HG03575 (cell line): ENCODE data around the gene MAML2.

Experiments
- ATAC-seq: cut with Tn5 transposase; IDR thresholded peaks from one replicate; pipeline ENCODE4 v1.9.1; 2021; ENCODE audit not compliant: unreplicated experiment, insufficient number of reproducible peaks, low FRiP score; ENCODE audit errors: extremely low read depth

Gene MAML2

GRCh38 chr11:96052921-96053651 is 289.9 kb downstream of the MAML2 start:
- ATAC-seq: no peak

DNA sequence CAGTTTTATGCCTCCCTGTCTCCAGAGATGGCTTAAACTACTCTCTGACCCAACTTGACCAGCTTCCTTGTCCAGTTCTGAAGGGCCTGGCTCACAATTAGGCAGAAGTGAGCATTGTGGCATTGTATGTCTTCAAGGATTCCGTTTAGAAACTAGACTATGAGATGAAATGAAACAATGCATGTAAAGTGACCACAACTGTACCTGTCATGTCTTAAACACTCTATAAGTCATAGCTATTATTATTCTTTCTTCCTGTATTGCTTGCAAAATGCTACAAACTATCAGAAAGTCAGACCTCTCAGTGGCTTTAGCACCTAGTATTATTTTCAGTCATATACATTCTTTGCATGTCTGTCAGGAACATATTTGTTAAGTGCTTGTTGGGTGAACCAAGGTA is 291.2 kb downstream of the MAML2 start:
- ATAC-seq: peak; percentile 95

DNA sequence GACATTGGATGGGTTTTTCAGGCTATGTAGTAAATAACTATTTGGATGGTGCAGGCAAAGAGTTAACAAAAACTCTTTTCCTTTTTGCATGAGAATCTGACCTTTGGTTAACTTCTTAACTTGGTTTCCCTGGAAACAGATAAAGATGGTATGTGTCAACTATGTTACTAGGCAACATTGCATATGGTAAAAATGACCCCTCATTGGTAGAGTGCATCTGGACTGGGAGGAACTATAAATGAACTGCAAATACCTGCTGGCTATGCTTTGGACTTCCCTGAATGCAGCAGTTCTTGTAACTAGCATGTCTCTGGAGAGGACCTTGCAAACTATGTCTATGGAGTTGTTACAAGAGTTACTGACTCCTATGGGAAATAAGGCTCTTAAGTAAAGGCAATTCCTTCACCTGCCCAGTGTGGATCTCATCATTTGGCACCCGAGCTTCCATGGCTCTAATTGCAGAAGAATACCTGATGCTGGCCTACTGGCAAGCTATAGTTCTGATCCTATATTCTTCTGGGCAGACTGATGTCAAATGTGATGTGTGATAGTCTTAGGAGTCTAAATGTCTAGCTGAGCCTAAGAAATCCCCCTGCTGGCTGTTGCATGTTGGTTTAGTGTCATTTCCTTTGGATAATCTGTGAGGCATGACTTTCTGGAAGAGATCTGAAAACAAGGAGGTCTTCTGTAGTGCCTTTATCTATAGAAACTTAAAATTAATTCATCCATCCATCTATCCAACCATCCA is 292.4 kb downstream of the MAML2 start:
- no peak for ATAC-seq

- no peak for ATAC-seq
Measured at GRCh38 chr11:96049426-96049825, 293.6 kb downstream of the MAML2 start.

DNA sequence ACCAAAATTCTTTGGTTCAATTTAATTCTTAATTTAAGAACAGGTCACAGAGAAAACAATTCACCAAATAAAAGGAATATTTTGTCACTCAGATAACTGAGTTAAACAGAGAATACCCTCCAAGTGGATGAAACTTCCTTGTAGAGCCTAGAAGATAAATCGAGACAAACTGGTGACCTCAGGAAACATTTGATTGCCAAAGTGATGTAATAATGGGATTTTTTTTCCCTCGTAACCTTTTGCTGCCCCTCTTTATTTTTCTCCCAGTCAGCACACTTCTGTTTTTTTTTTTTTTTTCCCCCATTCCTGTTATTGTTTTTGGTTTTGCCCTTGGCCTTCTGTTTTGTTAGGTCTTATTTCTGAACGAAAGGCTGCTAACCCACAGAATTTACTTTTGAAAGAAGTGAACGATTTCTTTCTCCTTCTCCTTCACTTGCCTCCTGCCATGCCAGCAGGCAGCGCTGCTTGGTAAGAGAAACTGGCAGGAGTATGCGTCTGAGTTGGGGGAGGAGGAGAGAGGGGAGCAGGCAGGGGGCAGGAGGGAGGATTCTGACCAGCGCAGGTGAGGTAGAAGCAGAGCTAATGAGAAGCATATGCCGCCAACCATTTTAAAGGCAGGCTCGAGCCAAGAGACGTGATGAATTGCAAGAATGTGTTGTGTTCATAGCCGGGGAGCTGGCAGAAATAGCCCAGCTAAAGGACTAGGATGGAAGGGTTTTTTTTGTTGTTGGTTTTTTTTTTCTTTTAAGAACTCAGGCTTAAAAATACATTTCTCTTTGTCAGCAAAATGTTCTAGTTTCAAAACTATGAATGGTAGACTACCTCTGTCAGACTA is 297.2 kb downstream of the MAML2 start:
- no peak for ATAC-seq

- no peak for ATAC-seq
Measured at GRCh38 chr11:96044747-96045146, 298.2 kb downstream of the MAML2 start.

GRCh38 chr11:96044311-96044710 is 298.7 kb downstream of the MAML2 start:
- ATAC-seq: no peak

GRCh38 chr11:96043291-96043690 is 299.7 kb downstream of the MAML2 start:
- no peak for ATAC-seq

GRCh38 chr11:96038046-96038445 is 304.9 kb downstream of the MAML2 start:
- ATAC-seq: no peak

DNA sequence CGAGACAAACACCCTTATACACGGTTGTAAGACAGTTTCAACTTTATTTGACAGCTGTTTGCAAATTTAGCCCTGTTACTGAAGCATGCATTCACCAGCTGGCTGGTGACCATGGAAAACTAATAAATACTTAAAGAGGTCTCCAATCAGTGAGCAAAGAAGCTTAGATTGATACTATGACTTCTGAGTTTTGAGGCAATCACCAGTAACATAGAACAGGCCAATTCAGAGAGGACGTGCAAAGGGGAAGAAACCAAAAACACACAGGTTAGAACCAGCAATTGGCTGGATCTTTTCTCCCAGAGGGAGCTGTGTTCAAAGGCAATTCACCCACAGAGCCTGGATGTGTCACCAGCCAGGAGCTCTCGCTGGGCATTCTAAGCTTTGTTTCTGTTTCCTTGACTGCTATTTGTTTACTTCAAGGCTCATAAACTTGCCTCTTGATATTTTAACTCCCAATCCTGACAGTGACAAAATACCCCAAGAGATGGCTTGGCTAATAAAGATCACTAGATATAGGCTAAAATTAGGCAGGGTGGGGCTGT is 305.5 kb downstream of the MAML2 start:
- ATAC-seq: no peak

DNA sequence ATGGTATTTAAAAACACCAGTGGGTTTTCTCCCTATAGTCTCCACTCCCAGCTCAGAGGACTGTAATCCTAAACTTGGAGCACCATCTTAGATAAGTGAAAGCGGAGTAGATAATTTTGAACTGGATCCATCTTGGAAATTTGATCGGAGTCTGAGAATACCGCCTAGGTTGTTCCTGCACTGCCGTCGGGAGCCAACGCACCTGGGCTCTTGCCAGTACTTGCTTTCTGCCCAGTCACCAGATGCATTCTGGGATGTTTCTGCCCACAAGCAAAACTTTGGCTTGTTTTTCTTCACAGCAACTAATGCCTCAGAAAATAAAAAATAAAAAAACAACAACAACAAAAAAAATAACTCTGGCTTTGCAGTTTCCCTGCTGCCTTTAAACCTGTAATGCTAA is 306.1 kb downstream of the MAML2 start:
- no peak for ATAC-seq

GRCh38 chr11:96035740-96036078 is 307.3 kb downstream of the MAML2 start:
- ATAC-seq: no peak

GRCh38 chr11:96035031-96035739 is 307.8 kb downstream of the MAML2 start:
- no peak for ATAC-seq

DNA sequence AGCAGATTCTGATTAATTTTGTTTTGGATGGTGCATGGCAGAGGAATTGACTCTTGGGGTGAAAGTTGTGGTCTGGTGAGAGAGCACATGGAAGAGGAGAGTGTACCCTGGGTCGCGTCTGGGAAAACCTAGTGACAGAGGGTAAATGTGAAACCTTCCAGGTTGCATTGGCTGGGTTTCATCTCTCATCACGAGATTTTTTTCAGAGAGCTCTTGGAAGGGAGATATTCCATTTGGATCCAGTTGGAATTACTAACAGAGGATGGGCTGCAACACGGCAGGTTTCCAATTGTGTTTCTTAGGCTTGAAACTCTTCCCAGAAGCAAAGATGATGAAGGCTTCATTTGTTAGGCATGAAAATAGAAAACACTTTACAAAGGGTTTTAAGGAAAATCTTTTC is 309.4 kb downstream of the MAML2 start:
- ATAC-seq: no peak

DNA sequence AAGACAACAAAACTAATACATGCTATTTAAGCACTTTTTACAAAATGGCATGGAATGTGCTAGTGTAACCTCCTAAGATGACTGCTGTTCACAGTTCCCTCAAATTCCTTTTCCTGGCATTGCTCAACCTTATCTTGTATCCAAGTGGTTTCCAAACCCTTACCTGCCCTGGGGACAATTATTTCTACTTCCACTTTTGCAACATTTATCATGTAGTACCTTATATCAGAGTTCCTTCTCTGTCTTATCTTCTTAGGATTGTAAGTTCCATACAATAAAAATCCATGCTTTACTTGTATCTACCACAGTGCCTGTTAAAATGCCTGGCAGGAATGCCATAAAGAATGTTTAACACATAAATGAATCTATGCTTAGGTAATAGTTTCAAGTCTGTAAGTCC is 309.9 kb downstream of the MAML2 start:
- ATAC-seq: no peak

DNA sequence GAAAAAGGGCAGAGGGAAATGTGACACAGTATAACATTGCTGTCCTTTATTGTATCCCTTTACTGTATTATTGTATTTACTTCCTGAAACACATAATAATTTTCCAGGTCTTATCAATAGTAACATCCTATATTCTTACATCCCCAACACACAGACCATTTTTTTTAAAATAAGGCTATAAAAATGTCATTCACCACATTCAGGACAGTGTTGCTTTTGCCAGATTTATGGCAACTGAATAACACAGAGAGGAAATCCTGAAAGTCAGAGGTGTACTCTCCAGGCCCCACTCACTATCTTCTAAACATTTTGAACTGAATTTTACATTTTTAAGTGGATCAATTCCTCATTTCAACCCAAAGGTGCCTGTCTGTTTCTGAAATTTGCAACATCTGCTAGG is 314.2 kb downstream of the MAML2 start:
- ATAC-seq: no peak

DNA sequence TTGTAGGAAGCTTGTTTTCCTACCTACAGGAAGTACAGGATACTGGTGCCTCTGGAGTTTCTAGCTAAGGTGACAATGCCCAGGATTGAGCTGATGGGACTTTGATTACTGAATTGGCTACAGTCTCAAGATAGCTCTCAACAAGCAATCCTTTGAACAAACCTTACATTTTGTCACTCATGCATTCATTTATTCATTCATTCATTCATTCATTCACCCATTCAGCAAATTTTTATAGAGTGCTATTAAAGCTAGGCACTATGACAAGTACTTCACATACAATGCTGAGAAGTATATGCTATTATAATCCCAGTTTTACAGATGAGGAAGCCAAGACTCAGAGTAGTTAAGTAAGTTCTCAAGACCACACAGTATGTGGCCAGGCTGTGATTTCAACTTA is 316.0 kb downstream of the MAML2 start:
- ATAC-seq: no peak

GRCh38 chr11:96026310-96026709 is 316.7 kb downstream of the MAML2 start:
- ATAC-seq: no peak

- ATAC-seq: no peak
Measured at GRCh38 chr11:96024666-96025065, 318.3 kb downstream of the MAML2 start.
